H9 (cell line): ENCODE measurements around the gene SLC25A12. TPM values are rescaled to one million over a fixed set of nuclear protein-coding genes. Genes with fewer than 3 reads are reported as not detected.

Experiments used
- DNase-seq: peaks from one replicate; pipeline ENCODE4 v3.0.0-alpha.2; 2017
- H2AFZ ChIP-seq: one replicate; pipeline ENCODE4 v1.6.1; 2013; ENCODE audit warnings: mild to moderate bottlenecking, low read length, control low read depth, moderate library complexity
- H2AK5ac ChIP-seq: 2 replicates; pipeline ENCODE4 v1.6.1; 2013; ENCODE audit warnings: low read length, control low read depth, mixed read lengths; ENCODE audit not compliant: insufficient read length
- H2BK120ac ChIP-seq: one replicate; pipeline ENCODE4 v1.6.1; 2013; ENCODE audit warnings: low read depth, mild to moderate bottlenecking, low read length, control low read depth, inconsistent platforms; ENCODE audit not compliant: poor library complexity, severe bottlenecking
- H2BK12ac ChIP-seq: 2 replicates; pipeline ENCODE4 v1.6.1; 2013; ENCODE audit warnings: low read length, control low read depth, mixed read lengths, low read depth; ENCODE audit not compliant: insufficient read length
- H2BK15ac ChIP-seq: 2 replicates; pipeline ENCODE4 v1.6.1; 2013; ENCODE audit warnings: low read depth, low read length, control low read depth
- H2BK20ac ChIP-seq: one replicate; pipeline ENCODE4 v1.6.1; 2013; ENCODE audit warnings: low read depth, mild to moderate bottlenecking, low read length, control low read depth, inconsistent platforms; ENCODE audit not compliant: poor library complexity, severe bottlenecking
- H2BK5ac ChIP-seq: 2 replicates; pipeline ENCODE4 v1.6.1; 2013; ENCODE audit warnings: low read length, control low read depth, mixed read lengths; ENCODE audit not compliant: insufficient read length
- H3K14ac ChIP-seq: 2 replicates; pipeline ENCODE4 v1.6.1; 2013; ENCODE audit warnings: low read length, control low read depth; ENCODE audit not compliant: insufficient read depth
- H3K18ac ChIP-seq: 2 replicates; pipeline ENCODE4 v1.6.1; 2013; ENCODE audit warnings: low read depth, mild to moderate bottlenecking, mixed read lengths, low read length, control low read depth; ENCODE audit not compliant: insufficient read length
- H3K23ac ChIP-seq: 2 replicates; pipeline ENCODE4 v1.6.1; 2013; ENCODE audit warnings: low read length, control low read depth, mixed read lengths, low read depth; ENCODE audit not compliant: insufficient read length
- H3K23me2 ChIP-seq: 2 replicates; pipeline ENCODE4 v1.6.1; 2013; ENCODE audit warnings: low read depth, mild to moderate bottlenecking, mixed read lengths, low read length, control low read depth; ENCODE audit not compliant: insufficient read length, poor library complexity, severe bottlenecking
- H3K27ac ChIP-seq: 2 replicates; pipeline ENCODE4 v1.5.1; 2013; ENCODE audit warnings: low read length, control low read depth, mixed read lengths, low read depth; ENCODE audit not compliant: insufficient read length
- H3K27me3 ChIP-seq: 2 replicates; pipeline ENCODE4 v1.6.1; 2013; ENCODE audit warnings: low read length, control low read depth, inconsistent platforms; ENCODE audit not compliant: insufficient read depth
- H3K4ac ChIP-seq: 2 replicates; pipeline ENCODE4 v1.6.1; 2013; ENCODE audit warnings: low read depth, mild to moderate bottlenecking, control low read depth, inconsistent platforms, low read length, moderate library complexity
- H3K4me1 ChIP-seq: 2 replicates; pipeline ENCODE4 v1.6.1; 2013; ENCODE audit warnings: low read length, control low read depth, inconsistent platforms; ENCODE audit not compliant: insufficient read depth
- H3K4me2 ChIP-seq: 2 replicates; pipeline ENCODE4 v1.6.1; 2013; ENCODE audit warnings: low read length, control low read depth, mixed read lengths; ENCODE audit not compliant: insufficient read length, insufficient read depth
- H3K56ac ChIP-seq: 2 replicates; pipeline ENCODE4 v1.6.1; 2013; ENCODE audit warnings: low read depth, mild to moderate bottlenecking, mixed read lengths, low read length, control low read depth; ENCODE audit not compliant: insufficient read length
- H3K79me1 ChIP-seq: 2 replicates; pipeline ENCODE4 v1.6.1; 2013; ENCODE audit warnings: low read depth, mild to moderate bottlenecking, moderate library complexity, low read length, control low read depth, inconsistent platforms; ENCODE audit not compliant: insufficient read depth, poor library complexity, severe bottlenecking
- H3K79me2 ChIP-seq: 2 replicates; pipeline ENCODE4 v1.6.1; 2013; ENCODE audit warnings: low read length, control low read depth, inconsistent platforms; ENCODE audit not compliant: insufficient read depth
- H3K9ac ChIP-seq: 2 replicates; pipeline ENCODE4 v1.6.1; 2013; ENCODE audit warnings: low read length, control low read depth, mixed read lengths; ENCODE audit not compliant: insufficient read length; ENCODE audit errors: extremely low read depth
- H3K9me3 ChIP-seq: one replicate; pipeline ENCODE4 v1.6.1; 2013; ENCODE audit warnings: low read depth, low read length, inconsistent platforms; ENCODE audit not compliant: control insufficient read depth
- H3T11ph ChIP-seq: one replicate; pipeline ENCODE4 v1.6.1; 2013; ENCODE audit warnings: mild to moderate bottlenecking, low read length, control low read depth, inconsistent platforms
- H4K20me1 ChIP-seq: one replicate; pipeline ENCODE4 v1.6.1; 2013; ENCODE audit not compliant: control insufficient read depth, insufficient read length, insufficient read depth
- H4K5ac ChIP-seq: 2 replicates; pipeline ENCODE4 v1.6.1; 2013; ENCODE audit warnings: low read depth, mild to moderate bottlenecking, mixed read lengths, low read length, control low read depth; ENCODE audit not compliant: insufficient read length
- H4K8ac ChIP-seq: replicated peaks from 2 replicates; pipeline ENCODE4 v1.6.1; 2013; ENCODE audit warnings: low read length, control low read depth, mixed read lengths, low read depth; ENCODE audit not compliant: insufficient read length
- H4K91ac ChIP-seq: 2 replicates; pipeline ENCODE4 v1.6.1; 2013; ENCODE audit warnings: low read depth, mild to moderate bottlenecking, moderate library complexity, mixed read lengths, low read length, control low read depth; ENCODE audit not compliant: insufficient read length
- H3K27ac Mint-ChIP-seq, 3 experiments: 2 replicates in 2 of 3; 3 replicates in 1 of 3; pipeline ENCODE4 v1.8.0; 2020 to 2021; ENCODE audit warnings: mixed read lengths in 3 of 3, mild to moderate bottlenecking in 1 of 3, moderate library complexity in 1 of 3
- H3K27me3 Mint-ChIP-seq: 2 replicates; pipeline ENCODE4 v1.8.0; 2021; ENCODE audit warnings: low read depth, mild to moderate bottlenecking, moderate library complexity, mixed read lengths
- H3K36me3 Mint-ChIP-seq, 3 experiments: 2 replicates in 2 of 3; 3 replicates in 1 of 3; pipeline ENCODE4 v1.8.0; 2020 to 2021; ENCODE audit warnings: low read depth in 3 of 3, mixed read lengths in 3 of 3; ENCODE audit not compliant: insufficient read depth in 1 of 3
- H3K4me1 Mint-ChIP-seq, 2 experiments: 2 replicates each; pipeline ENCODE4 v1.8.0; 2020; ENCODE audit warnings: mixed read lengths in 2 of 2
- H3K4me3 Mint-ChIP-seq, 2 experiments: 2 replicates in 1 of 2; 3 replicates in 1 of 2; pipeline ENCODE4 v1.8.0; 2020 to 2021; ENCODE audit warnings: mild to moderate bottlenecking in 2 of 2, mixed read lengths in 2 of 2, moderate library complexity in 1 of 2
- H3K9me3 Mint-ChIP-seq, 2 experiments: 2 replicates in 1 of 2; 3 replicates in 1 of 2; pipeline ENCODE4 v1.8.0; 2020; ENCODE audit warnings: mild to moderate bottlenecking in 2 of 2, mixed read lengths in 2 of 2, moderate library complexity in 1 of 2
- CTCF ChIP-seq: fragments of 200-600 bp; sonication (generic); conservative IDR thresholded peaks from 3 replicates; pipeline ENCODE4 v1.8.0; 2021; ENCODE audit warnings: antibody characterized with exemption, mild to moderate bottlenecking
- total RNA-seq: library from RNA; stranded (reverse); gene quantifications from 2 replicates; pipeline ENCODE4 v1.2.1, GENCODE V29; 2021

The SLC25A12 gene
- total RNA-seq, 1 experiment from 2014 or later: 10.1 TPM

GRCh38 chr2:171834286-171834685 lies 59.8 kb downstream of the SLC25A12 start:
- H2BK5ac ChIP-seq: no peak overlapping the region
- H4K5ac ChIP-seq: no peak overlapping the region
- Mint-ChIP-seq H3K4me3 (no peak overlapping the region), H3K4me1 (no peaks in the 10 kb centered on the region), H3K27ac (no peak overlapping the region), H3K36me3 (peaks cover 71 to 82% (median 82%) of the 10 kb centered on the region in 3 experiments), H3K27me3 (no peaks in the 10 kb centered on the region), H3K9me3 (peaks cover 48 to 54% of the 10 kb centered on the region in 2 experiments)
- H3K4me2 ChIP-seq: no peak overlapping the region
- no peak overlapping the region for H3K23ac ChIP-seq
- no peak overlapping the region for H3K27ac ChIP-seq
- H3K14ac ChIP-seq: no peak overlapping the region
- H3K79me1 ChIP-seq: no peaks in the 10 kb centered on the region
- H3K4ac ChIP-seq: no peak overlapping the region
- no peaks in the 10 kb centered on the region for H3K23me2 ChIP-seq
- H4K91ac ChIP-seq: no peak overlapping the region
- H2BK120ac ChIP-seq: no peak overlapping the region
- no peaks in the 10 kb centered on the region for H3K4me1 ChIP-seq
- no peak overlapping the region for H4K8ac ChIP-seq
- H3K9me3 ChIP-seq: peaks cover 45% of the 10 kb centered on the region
- DNase-seq: no peak
- no peak overlapping the region for H3K56ac ChIP-seq
- H2AK5ac ChIP-seq: no peak overlapping the region
- TF ChIP-seq CTCF: no peak
- no peak overlapping the region for H2AFZ ChIP-seq
- no peak overlapping the region for H3K18ac ChIP-seq
- no peak overlapping the region for H3T11ph ChIP-seq
- H2BK20ac ChIP-seq: no peak overlapping the region
- H3K9ac ChIP-seq: no peak overlapping the region
- H3K27me3 ChIP-seq: no peaks in the 10 kb centered on the region
- no peak overlapping the region for H2BK12ac ChIP-seq
- no peaks in the 10 kb centered on the region for H3K79me2 ChIP-seq
- H4K20me1 ChIP-seq: no peaks in the 10 kb centered on the region
- no peak overlapping the region for H2BK15ac ChIP-seq
